GM12878 (cell line): ENCODE measurements around the gene HSF5. TPM values are rescaled to one million over a fixed set of nuclear protein-coding genes. Genes with fewer than 3 reads are reported as not detected.

Experiments
- ATAC-seq: fragments of 200-7000 bp; cut with Tn5 transposase; 3 replicates; pipeline ENCODE4 v1.9.1; 2020; ENCODE audit warnings: mild to moderate bottlenecking, moderate library complexity
- BruUV-seq: library from RNA; stranded (reverse); fragments of 400-500 nt; replicated peaks from 2 replicates; lab custom pipeline; 2021; lab: Mats Ljungman, UMichigan
- CTCF ChIA-PET: fragments of 300-600 bp; sonication (Branson Sonifier 250); formaldehyde crosslinking; extraction: SDS; loops from one replicate; lab custom pipeline; 2021; ENCODE audit warnings: inconsistent platforms; lab: Yijun Ruan, JAX
- POLR2A ChIA-PET: fragments of 350-600 bp; formaldehyde crosslinking; extraction: SDS; loops from one replicate; lab custom pipeline; 2021; ENCODE audit warnings: inconsistent platforms; lab: Charles Lee
- RAD21 ChIA-PET: fragments of 300-600 bp; sonication (Branson Sonifier 250); formaldehyde crosslinking; loops from one replicate; lab custom pipeline; 2023; ENCODE audit warnings: antibody characterized with exemption; ENCODE audit not compliant: unreplicated experiment; lab: Charles Lee
- SMC1A ChIA-PET: fragments of 300-600 bp; sonication (Branson Sonifier 250); formaldehyde crosslinking; loops from one replicate; lab custom pipeline; 2023; ENCODE audit not compliant: unreplicated experiment, uncharacterized antibody; lab: Charles Lee
- DNase-seq: peaks from one replicate; pipeline ENCODE4 v3.0.0-alpha.2; 2011; ENCODE audit warnings: low read depth, low spot score
- FAIRE-seq: peaks from 3 replicates; lab custom pipeline; 2011; peaks lifted over from hg19 to GRCh38; lab: Jason Lieb, UNC
- H2AFZ ChIP-seq: 2 replicates; pipeline ENCODE4 v1.6.0; 2011; ENCODE audit warnings: low read depth, low read length, control low read depth; ENCODE audit not compliant: control insufficient read depth
- H3K27ac ChIP-seq: 2 replicates; pipeline ENCODE4 v1.5.1; 2011; ENCODE audit warnings: control low read depth; ENCODE audit not compliant: control insufficient read depth, insufficient read depth
- H3K27me3 ChIP-seq, 2 experiments: replicated peaks in 1 of 2; 2 replicates each; pipeline versions ENCODE4 v1.6.0 to v1.6.1; 2011; ENCODE audit warnings: low read length in 1 of 2; ENCODE audit not compliant: control insufficient read depth in 2 of 2, insufficient read depth in 2 of 2
- H3K36me3 ChIP-seq, 2 experiments: 2 replicates each; pipeline ENCODE4 v1.5.1; 2011; ENCODE audit warnings: low read length in 1 of 2; ENCODE audit not compliant: control insufficient read depth in 2 of 2, insufficient read depth in 2 of 2
- H3K4me1 ChIP-seq: 2 replicates; pipeline ENCODE4 v1.6.1; 2011; ENCODE audit warnings: mild to moderate bottlenecking, low read length, moderate library complexity, mixed read lengths; ENCODE audit not compliant: control insufficient read depth, insufficient read depth
- H3K4me2 ChIP-seq: 2 replicates; pipeline ENCODE4 v1.6.0; 2011; ENCODE audit warnings: control low read depth; ENCODE audit not compliant: control insufficient read depth, insufficient read depth
- H3K4me3 ChIP-seq: fragments of 200-600 bp; sonication (generic); 2 replicates; pipeline ENCODE4 v1.5.1; 2016
- H3K79me2 ChIP-seq: 2 replicates; pipeline ENCODE4 v1.6.0; 2011; ENCODE audit warnings: low read length; ENCODE audit not compliant: control insufficient read depth, insufficient read depth
- H3K9ac ChIP-seq: 2 replicates; pipeline ENCODE4 v1.8.0; 2011; ENCODE audit warnings: low read length, control low read depth, mixed read lengths; ENCODE audit not compliant: control insufficient read depth, insufficient read depth
- H3K9me3 ChIP-seq: replicated peaks from 3 replicates; pipeline ENCODE4 v1.5.1; 2011; ENCODE audit warnings: mild to moderate bottlenecking, low read length; ENCODE audit not compliant: control insufficient read depth, insufficient read depth
- H4K20me1 ChIP-seq: 2 replicates; pipeline ENCODE4 v1.6.0; 2011; ENCODE audit not compliant: control insufficient read depth, insufficient read depth
- BCL11A ChIP-seq: IDR thresholded peaks from 2 replicates; pipeline ENCODE4 v1.6.1; 2011; ENCODE audit warnings: low read depth, low read length
- CHD1 ChIP-seq: IDR thresholded peaks from 2 replicates; pipeline ENCODE4 v1.6.1; 2012; ENCODE audit warnings: low read depth, low read length, improper control_type of control experiment
- DPF2 ChIP-seq: fragments of 450-650 bp; IDR thresholded peaks from 2 replicates; pipeline ENCODE4 v1.6.1; 2017; ENCODE audit warnings: mild to moderate bottlenecking
- IKZF2 ChIP-seq, 2 experiments: fragments of 450-650 bp; IDR thresholded peaks; 2 replicates each; pipeline ENCODE4 v1.6.1; 2017; ENCODE audit warnings: mild to moderate bottlenecking in 2 of 2, moderate library complexity in 2 of 2
- PAX5 ChIP-seq: IDR thresholded peaks from 2 replicates; pipeline ENCODE4 v1.6.1; 2011; ENCODE audit warnings: low read depth, low read length, borderline replicate concordance
- SIX5 ChIP-seq: IDR thresholded peaks from 2 replicates; pipeline ENCODE4 v1.6.1; 2011; ENCODE audit warnings: mild to moderate bottlenecking, low read depth, low read length, moderate library complexity; ENCODE audit not compliant: severe bottlenecking
- SP1 ChIP-seq: IDR thresholded peaks from one replicate; pipeline ENCODE4 v1.6.1; 2011; ENCODE audit warnings: low read depth, low read length
- SPI1 ChIP-seq: IDR thresholded peaks from 2 replicates; pipeline ENCODE4 v1.6.1; 2011; ENCODE audit warnings: low read depth, mild to moderate bottlenecking, low read length, moderate library complexity, borderline replicate concordance; ENCODE audit not compliant: insufficient read depth
- SREBF2 ChIP-seq: IDR thresholded peaks from 2 replicates; pipeline ENCODE4 v1.6.1; 2012; ENCODE audit warnings: mild to moderate bottlenecking, low read length
- SRF ChIP-seq, 2 experiments: IDR thresholded peaks; 2 replicates each; pipeline ENCODE4 v1.6.1; 2011; ENCODE audit warnings: low read depth in 2 of 2, low read length in 2 of 2, mild to moderate bottlenecking in 1 of 2, moderate library complexity in 1 of 2
- STAT3 ChIP-seq: IDR thresholded peaks from 2 replicates; pipeline ENCODE4 v1.6.1; 2011; ENCODE audit warnings: low read depth, low read length, improper control_type of control experiment
- TARDBP ChIP-seq: IDR thresholded peaks from 2 replicates; pipeline ENCODE4 v1.6.1; 2016; ENCODE audit warnings: borderline replicate concordance
- TCF3 ChIP-seq: IDR thresholded peaks from 2 replicates; pipeline ENCODE4 v1.6.1; 2012; ENCODE audit warnings: low read depth, mild to moderate bottlenecking, low read length, borderline replicate concordance; ENCODE audit not compliant: insufficient read depth
- WGBS: methylation state at CpG from one replicate; pipeline ENCODE4 v1.1.6; 2016; ENCODE audit warnings: low lambda C conversion rate; ENCODE audit not compliant: insufficient replicate concordance, insufficient coverage; ENCODE audit errors: missing lambda C conversion rate; 5-methylcytosine and 5-hydroxymethylcytosine counted together
- in situ Hi-C: fragments of 300-500 bp; cut with MboI; formaldehyde crosslinking; loops from 9 replicates; pipeline ENCODE4 v1.14.3; 2018; ENCODE audit warnings: mixed read lengths
- intact Hi-C: fragments of 100-400 bp; cut with micrococcal nuclease; formaldehyde crosslinking; loops from one replicate; pipeline ENCODE4 v1.14.2; 2022; ENCODE audit not compliant: unreplicated experiment
- polyA plus RNA-seq, 11 experiments: library from polyadenylated mRNA; depleted of rRNA in 4 of 11; unstranded in 6 of 11; stranded (reverse) in 5 of 11; fragments of >200 nt; fragmentation: Nextera tagmentation in 4 of 11; fragmentation: Illumina TruSeq in 1 of 11; extraction: Ambion mirVana in 4 of 11; extraction: Trizol in 1 of 11; gene quantifications; 1 replicate in 1 of 11; 2 replicates in 10 of 11; pipeline versions ENCODE4 v1.2.1 to v1.2.3, GENCODE V29; 2011 to 2016; ENCODE audit warnings: inconsistent platforms in 2 of 11, missing spikeins in 2 of 11, low read depth in 1 of 11
- total RNA-seq, 4 experiments: library from RNA; depleted of rRNA in 3 of 4; stranded (reverse); fragments of >200 nt in 3 of 4; fragmentation: Illumina TruSeq in 1 of 4; extraction: Trizol in 1 of 4; gene quantifications; 2 replicates each; pipeline versions ENCODE4 v1.2.1 to v1.2.3, GENCODE V29; 2013 to 2021
- TF ChIP-seq, protein P1 (sequence below): IDR thresholded peaks from 2 replicates; pipeline ENCODE4 v1.6.1; 2012; ENCODE audit warnings: low read depth, low read length, improper control_type of control experiment
- TF ChIP-seq, protein P2 (sequence below): fragments of 450-650 bp; IDR thresholded peaks from 2 replicates; pipeline ENCODE4 v1.6.1; 2014; ENCODE audit warnings: mild to moderate bottlenecking
- TF ChIP-seq, protein P3 (sequence below): IDR thresholded peaks from 2 replicates; pipeline ENCODE4 v1.6.1; 2011; ENCODE audit warnings: borderline replicate concordance, low read depth, mild to moderate bottlenecking, moderate library complexity, low read length; ENCODE audit not compliant: insufficient read depth, poor library complexity, severe bottlenecking

The HSF5 gene
- total and polyA plus RNA-seq, 10 of the 15 experiments (the other 5 are each of a cell fraction or from before 2014, with no cell fraction given) = 0.02 to 0.18 (median 0.06) TPM; not detected in 4

DNA sequence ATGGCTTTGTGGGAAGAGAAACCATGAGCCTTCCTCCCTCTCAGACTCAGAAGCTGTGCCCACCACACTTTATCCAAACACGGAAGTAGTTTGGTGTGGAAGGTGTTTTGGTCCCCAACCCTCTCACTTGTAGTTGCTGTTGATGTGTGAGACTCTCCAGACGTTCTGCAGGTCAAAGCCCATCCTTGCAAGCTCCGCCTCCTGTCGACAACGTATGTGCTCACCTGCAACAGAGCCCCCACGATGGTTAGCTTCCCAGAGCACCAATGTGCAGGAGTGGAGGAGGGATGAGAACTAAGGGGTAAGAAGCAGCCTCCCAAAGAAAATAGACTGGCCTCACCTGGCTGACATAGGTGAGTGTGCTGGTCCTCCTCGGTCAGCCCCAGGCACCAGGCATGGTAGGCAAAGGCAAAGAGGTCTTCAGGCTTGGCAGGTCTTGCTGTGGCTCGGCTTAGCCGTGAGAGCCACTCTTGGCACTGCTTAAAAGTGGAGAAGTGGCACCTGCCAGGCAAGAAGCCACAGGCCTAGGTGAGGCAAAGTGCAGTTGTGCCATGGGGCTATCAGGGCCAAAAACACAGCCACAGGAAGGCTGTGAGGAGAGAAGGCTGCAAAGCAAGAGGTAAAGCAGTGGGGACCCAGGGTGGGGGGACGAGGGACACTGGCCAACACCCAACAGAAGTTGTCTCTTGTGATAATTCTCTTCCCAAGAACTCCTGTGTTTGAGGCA lies 20.3 kb upstream of the HSF5 start:
- Histone ChIP-seq H4K20me1 (peaks cover 2% of the 10 kb centered on the region; the same call in 1 of the 2 replicates), H3K36me3 (peaks cover 36 to 57% of the 10 kb centered on the region in 2 experiments), H3K27me3 (no peaks in the 10 kb centered on the region), H3K4me3 (no peak overlapping the region), H3K27ac (no peak overlapping the region), H3K4me1 (peaks cover 32% of the 10 kb centered on the region), H3K9me3 (no peaks in the 10 kb centered on the region; the same call in 2 of the 3 replicates), H3K9ac (no peak overlapping the region), H2AFZ (no peak overlapping the region), H3K4me2 (no peak overlapping the region), H3K79me2 (peaks cover 31% of the 10 kb centered on the region)
- no peak for TF ChIP-seq SREBF2
- no peak for TF ChIP-seq CHD1
- TF ChIP-seq SIX5 = no peak
- no peak for TF ChIP-seq SP1
- no peak for TF ChIP-seq STAT3
- TF ChIP-seq, protein P1, sequence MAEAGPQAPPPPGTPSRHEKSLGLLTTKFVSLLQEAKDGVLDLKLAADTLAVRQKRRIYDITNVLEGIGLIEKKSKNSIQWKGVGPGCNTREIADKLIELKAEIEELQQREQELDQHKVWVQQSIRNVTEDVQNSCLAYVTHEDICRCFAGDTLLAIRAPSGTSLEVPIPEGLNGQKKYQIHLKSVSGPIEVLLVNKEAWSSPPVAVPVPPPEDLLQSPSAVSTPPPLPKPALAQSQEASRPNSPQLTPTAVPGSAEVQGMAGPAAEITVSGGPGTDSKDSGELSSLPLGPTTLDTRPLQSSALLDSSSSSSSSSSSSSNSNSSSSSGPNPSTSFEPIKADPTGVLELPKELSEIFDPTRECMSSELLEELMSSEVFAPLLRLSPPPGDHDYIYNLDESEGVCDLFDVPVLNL = no peak
- no peak for TF ChIP-seq TARDBP
- TF ChIP-seq, protein P2, sequence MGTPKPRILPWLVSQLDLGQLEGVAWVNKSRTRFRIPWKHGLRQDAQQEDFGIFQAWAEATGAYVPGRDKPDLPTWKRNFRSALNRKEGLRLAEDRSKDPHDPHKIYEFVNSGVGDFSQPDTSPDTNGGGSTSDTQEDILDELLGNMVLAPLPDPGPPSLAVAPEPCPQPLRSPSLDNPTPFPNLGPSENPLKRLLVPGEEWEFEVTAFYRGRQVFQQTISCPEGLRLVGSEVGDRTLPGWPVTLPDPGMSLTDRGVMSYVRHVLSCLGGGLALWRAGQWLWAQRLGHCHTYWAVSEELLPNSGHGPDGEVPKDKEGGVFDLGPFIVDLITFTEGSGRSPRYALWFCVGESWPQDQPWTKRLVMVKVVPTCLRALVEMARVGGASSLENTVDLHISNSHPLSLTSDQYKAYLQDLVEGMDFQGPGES = no peak
- no peak for TF ChIP-seq DPF2
- TF ChIP-seq BCL11A = no peak
- TF ChIP-seq IKZF2 (IDR thresholded peaks at IDR 0.05) = no peak
- TF ChIP-seq, protein P3, sequence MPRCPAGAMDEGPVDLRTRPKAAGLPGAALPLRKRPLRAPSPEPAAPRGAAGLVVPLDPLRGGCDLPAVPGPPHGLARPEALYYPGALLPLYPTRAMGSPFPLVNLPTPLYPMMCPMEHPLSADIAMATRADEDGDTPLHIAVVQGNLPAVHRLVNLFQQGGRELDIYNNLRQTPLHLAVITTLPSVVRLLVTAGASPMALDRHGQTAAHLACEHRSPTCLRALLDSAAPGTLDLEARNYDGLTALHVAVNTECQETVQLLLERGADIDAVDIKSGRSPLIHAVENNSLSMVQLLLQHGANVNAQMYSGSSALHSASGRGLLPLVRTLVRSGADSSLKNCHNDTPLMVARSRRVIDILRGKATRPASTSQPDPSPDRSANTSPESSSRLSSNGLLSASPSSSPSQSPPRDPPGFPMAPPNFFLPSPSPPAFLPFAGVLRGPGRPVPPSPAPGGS = no peak
- no peak for TF ChIP-seq SPI1
- TF ChIP-seq TCF3 = no peak
- no peak for TF ChIP-seq PAX5
- TF ChIP-seq SRF (IDR thresholded peaks at IDR 0.05; ENCODE audit: low read depth in 2 of 2, low read length in 2 of 2) = no peak
- DNase-seq = no peak
- in situ Hi-C loops = no loop called here
- CTCF ChIA-PET = no interaction called here
- no peak for FAIRE-seq
- intact Hi-C loops = no loop called here
- ATAC-seq = no peak
- BruUV-seq = no TSS peak
- SMC1A ChIA-PET = no interaction called here
- RAD21 ChIA-PET = interaction anchor here (1.1 kb wide), 1 partner anchor 164 kb away, joined by 3 read pairs; no protein-coding TSS in a partner anchor
- POLR2A ChIA-PET = no interaction called here
- 90% methylated on average over 10 of the region's 10 CpGs for WGBS
